OCI-LY7 (cell line): Measurements from ENCODE around the gene SGTA.

Source experiments
- EZH2phosphoT487 ChIP-seq: fragments of 200-600 bp; sonication (generic); IDR thresholded peaks from 2 replicates; pipeline ENCODE4 v1.6.1; 2018; ENCODE audit warnings: low read depth, borderline replicate concordance, mild to moderate bottlenecking, mixed run types, antibody characterized with exemption, low read length, moderate library complexity, mixed read lengths
- TF ChIP-seq, protein P1 (sequence below): fragments of 200-600 bp; sonication (generic); conservative IDR thresholded peaks from 2 replicates; pipeline ENCODE4 v1.5.1; 2014; ENCODE audit warnings: mild to moderate bottlenecking, antibody characterized with exemption, low read length, moderate library complexity, mixed read lengths

DNA sequence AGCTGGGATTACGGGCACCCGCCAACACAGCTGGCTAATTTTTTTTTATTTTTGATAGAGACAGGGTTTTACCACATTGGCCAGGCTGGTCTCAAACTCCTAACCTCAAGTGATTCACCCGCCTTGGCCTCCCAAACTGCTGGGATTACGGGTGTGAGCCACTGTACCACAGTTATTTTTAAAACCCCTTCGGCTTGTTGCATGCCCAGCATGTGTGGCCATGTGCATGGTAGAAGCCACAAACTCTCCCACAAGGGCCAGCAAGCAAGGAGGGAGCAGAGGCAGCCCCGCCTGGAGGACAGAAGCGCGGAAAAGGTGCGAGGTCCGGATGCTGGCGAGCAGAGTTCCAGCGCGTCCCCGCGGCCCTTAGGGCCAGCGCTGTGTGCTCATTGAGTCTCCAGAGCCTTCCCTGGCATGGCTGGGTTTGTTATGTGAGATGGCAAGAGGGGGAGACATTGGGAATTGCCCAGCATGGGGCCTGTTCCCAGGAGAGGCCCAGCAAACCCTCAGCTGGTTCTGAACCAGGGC lies 15.1 kb upstream of the SGTA start:
- TF ChIP-seq, protein P1, sequence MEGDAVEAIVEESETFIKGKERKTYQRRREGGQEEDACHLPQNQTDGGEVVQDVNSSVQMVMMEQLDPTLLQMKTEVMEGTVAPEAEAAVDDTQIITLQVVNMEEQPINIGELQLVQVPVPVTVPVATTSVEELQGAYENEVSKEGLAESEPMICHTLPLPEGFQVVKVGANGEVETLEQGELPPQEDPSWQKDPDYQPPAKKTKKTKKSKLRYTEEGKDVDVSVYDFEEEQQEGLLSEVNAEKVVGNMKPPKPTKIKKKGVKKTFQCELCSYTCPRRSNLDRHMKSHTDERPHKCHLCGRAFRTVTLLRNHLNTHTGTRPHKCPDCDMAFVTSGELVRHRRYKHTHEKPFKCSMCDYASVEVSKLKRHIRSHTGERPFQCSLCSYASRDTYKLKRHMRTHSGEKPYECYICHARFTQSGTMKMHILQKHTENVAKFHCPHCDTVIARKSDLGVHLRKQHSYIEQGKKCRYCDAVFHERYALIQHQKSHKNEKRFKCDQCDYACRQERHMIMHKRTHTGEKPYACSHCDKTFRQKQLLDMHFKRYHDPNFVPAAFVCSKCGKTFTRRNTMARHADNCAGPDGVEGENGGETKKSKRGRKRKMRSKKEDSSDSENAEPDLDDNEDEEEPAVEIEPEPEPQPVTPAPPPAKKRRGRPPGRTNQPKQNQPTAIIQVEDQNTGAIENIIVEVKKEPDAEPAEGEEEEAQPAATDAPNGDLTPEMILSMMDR: no peak
- no peak for TF ChIP-seq EZH2phosphoT487
